Muscle of leg (tissue), 11 donors: ENCODE results near the gene ELAPOR1. TPM values are rescaled to one million over a fixed set of nuclear protein-coding genes. Genes with fewer than 3 reads are reported as not detected.

Source experiments
- DNase-seq: peaks from one replicate; pipeline ENCODE4 v3.0.0; 2013
- H3K27ac ChIP-seq: one replicate; pipeline ENCODE4 v1.5.1; 2013; ENCODE audit warnings: mild to moderate bottlenecking, low read length, control low read depth
- H3K27me3 ChIP-seq: one replicate; pipeline ENCODE4 v1.6.1; 2013; ENCODE audit warnings: low read length; ENCODE audit not compliant: control insufficient read depth, insufficient read depth
- H3K36me3 ChIP-seq: one replicate; pipeline ENCODE4 v1.6.1; 2013; ENCODE audit warnings: low read length; ENCODE audit not compliant: control insufficient read depth, insufficient read depth
- H3K4me1 ChIP-seq: one replicate; pipeline ENCODE4 v1.6.1; 2013; ENCODE audit warnings: low read length; ENCODE audit not compliant: control insufficient read depth, insufficient read depth
- H3K4me3 ChIP-seq: one replicate; pipeline ENCODE4 v1.5.1; 2013; ENCODE audit warnings: low read length, control low read depth
- H3K9me3 ChIP-seq: replicated peaks from 2 replicates; pipeline ENCODE4 v1.6.1; 2013; ENCODE audit warnings: low read depth, low read length; ENCODE audit not compliant: control insufficient read depth
- WGBS: methylation state at CpG from one replicate; pipeline ENCODE4 v1.1.5; 2013; ENCODE audit warnings: missing lambda C conversion rate; ENCODE audit not compliant: insufficient coverage; 5-methylcytosine and 5-hydroxymethylcytosine counted together
- polyA plus RNA-seq, 8 donors: library from polyadenylated mRNA; unstranded; fragments of 120-200 nt; gene quantifications; one replicate each; pipeline versions ENCODE4 v1.2.1 to v1.2.3, GENCODE V29; 2013; ENCODE audit warnings: inconsistent platforms in 1 of 8, low replicate concordance in 1 of 8; ENCODE audit not compliant: insufficient read length in 8 of 8, insufficient read depth in 1 of 8
- total RNA-seq: library from RNA; stranded (reverse); fragments of 120-200 nt; gene quantifications from one replicate; pipeline ENCODE4 v1.2.4, GENCODE V29; 2013

Gene ELAPOR1
- total and polyA plus RNA-seq, 9 donors, result 0.17 to 4.2 (median 0.50) TPM

DNA sequence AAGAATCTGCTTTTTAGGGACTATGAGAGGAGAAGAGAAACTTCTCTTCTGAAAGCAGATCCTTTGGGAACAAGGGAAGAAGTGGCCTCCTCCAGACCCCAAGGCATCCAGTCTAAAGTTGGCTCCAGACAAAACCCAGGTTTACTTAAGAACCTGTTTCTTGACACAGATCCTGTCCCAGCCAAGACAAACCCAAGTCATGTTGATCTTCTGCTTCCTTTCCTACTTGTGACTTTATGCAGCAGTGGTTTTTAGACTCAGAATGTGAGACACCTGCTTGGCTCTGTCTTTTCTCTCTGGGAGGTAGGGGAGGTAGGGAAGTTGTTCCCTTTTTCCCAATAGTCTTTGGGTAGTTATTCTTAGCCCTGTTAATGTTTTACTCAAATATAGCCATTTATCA is 38.3 kb downstream of the ELAPOR1 start:
- no peaks in the 10 kb centered on the region for H3K36me3 ChIP-seq
- no peak overlapping the region for H3K27ac ChIP-seq
- no peak for DNase-seq
- H3K4me1 ChIP-seq, result peaks cover 19% of the 10 kb centered on the region
- H3K9me3 ChIP-seq, result no peaks in the 10 kb centered on the region
- no peaks in the 10 kb centered on the region for H3K27me3 ChIP-seq
- H3K4me3 ChIP-seq, result no peak overlapping the region

DNA sequence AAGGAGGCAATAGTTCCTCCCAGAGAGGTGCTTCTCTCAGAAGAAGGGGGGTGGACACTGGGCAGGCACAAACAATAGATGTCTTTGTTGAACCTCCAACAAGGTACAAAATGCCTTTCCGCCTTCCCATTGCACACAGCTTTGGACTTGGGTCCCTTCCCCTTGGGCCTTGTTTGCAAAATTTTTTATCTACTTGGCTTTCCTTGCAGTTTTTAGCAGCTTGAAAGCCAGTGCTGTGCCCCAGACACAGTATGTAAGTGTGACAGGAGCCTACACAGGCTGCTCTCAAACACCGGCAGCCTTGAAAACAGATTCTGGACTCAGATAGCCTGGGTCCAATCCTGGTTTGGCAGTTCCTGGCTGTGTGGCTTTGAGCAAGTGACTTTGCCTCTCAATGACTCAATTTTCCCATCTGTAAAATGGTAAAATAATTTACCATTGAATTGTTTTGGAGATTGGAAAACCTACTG is 43.0 kb downstream of the ELAPOR1 start:
- no peak overlapping the region for H3K4me3 ChIP-seq
- peaks cover 5% of the 10 kb centered on the region for H3K4me1 ChIP-seq
- DNase-seq, result no peak
- no peak overlapping the region for H3K27ac ChIP-seq
- H3K36me3 ChIP-seq, result no peaks in the 10 kb centered on the region
- H3K27me3 ChIP-seq, result no peaks in the 10 kb centered on the region
- WGBS, result 83% methylated on average over 1 of the region's 2 CpGs
- H3K9me3 ChIP-seq, result no peaks in the 10 kb centered on the region

DNA sequence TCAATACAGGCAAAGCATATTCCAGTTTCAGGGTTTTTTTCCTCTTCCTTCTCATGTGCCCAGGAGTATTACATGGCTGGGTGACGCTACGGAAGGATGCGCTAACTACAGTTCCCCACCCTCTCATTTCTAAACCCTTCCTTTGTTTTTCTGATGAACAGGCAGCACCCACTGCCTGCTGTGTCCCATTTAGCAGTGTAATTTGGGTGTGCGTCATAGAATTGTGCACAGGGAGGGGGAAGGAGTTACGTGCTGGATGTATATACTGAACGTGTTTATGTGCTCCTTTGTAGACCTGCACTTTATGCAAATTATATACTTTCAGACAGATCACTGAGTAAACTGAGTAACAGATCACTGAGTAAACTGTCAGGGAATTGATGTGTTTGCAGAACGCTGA is 44.5 kb downstream of the ELAPOR1 start:
- DNase-seq, result no peak
- Histone ChIP-seq H3K9me3 (no peaks in the 10 kb centered on the region), H3K27me3 (no peaks in the 10 kb centered on the region), H3K4me1 (peaks cover 9% of the 10 kb centered on the region), H3K36me3 (no peaks in the 10 kb centered on the region), H3K27ac (no peak overlapping the region), H3K4me3 (no peak overlapping the region)
- WGBS, result 80% methylated on average over 2 of the region's 7 CpGs

DNA sequence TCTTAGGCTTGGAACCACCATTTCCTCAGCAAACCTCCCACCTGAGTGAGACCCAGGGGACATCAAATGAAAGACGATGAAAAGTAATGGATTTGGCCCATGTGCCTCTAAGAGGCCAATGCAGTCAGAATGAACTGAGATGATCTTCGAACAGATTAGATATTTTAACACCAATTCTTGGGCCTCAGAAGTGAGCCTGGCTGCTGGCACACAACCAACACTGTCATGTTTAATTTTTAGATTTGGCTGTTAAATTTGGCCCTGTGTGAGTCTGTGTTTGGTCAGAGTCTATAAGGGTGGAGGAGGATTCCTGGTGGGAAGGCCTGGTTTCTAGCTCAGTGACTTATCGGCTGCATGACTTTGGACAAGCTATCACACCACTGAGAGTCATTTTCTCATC is 45.4 kb downstream of the ELAPOR1 start:
- no peaks in the 10 kb centered on the region for H3K27me3 ChIP-seq
- no peaks in the 10 kb centered on the region for H3K9me3 ChIP-seq
- H3K4me1 ChIP-seq, result peaks cover 9% of the 10 kb centered on the region
- no peak overlapping the region for H3K4me3 ChIP-seq
- 92% methylated on average over 2 of the region's 3 CpGs for WGBS
- H3K36me3 ChIP-seq, result no peaks in the 10 kb centered on the region
- no peak for DNase-seq
- no peak overlapping the region for H3K27ac ChIP-seq

DNA sequence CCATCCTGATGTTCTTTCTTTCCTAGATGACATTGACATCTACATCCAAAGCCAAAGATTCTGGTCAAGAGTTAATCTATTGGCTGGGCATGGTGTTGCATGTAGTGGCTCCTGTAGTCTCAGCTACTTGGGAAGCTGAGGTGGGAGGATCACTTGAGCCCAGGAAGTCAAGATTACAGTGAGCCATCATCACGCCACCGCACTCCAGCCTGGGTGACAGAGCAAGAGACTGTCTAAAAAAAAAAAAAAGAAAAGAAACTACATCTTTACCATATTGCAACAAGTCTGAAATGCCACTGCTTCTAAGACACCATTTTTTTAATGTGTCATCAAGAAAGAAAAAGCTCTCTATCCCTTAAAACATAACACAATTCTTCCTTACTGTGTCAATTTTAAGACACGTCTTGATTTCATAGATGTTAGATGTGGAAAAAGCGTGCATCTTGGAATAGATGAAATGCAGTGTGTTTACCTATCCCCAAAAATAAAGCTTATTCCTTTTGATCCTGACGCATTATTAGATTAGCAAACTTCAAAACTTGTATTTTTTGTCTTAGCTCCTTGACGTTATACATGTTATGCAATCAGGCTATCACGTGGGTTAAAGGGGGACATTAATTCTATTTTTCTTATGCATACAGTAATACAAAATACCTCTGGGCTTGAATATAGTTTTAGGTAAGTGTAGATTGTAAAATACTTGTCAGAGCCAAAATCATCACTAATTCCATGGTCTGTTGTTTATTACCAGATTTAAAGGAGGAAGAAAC is 46.3 kb downstream of the ELAPOR1 start:
- Histone ChIP-seq H3K27me3 (no peaks in the 10 kb centered on the region), H3K4me3 (no peak overlapping the region), H3K36me3 (no peaks in the 10 kb centered on the region), H3K27ac (no peak overlapping the region), H3K9me3 (no peaks in the 10 kb centered on the region), H3K4me1 (peaks cover 9% of the 10 kb centered on the region)
- DNase-seq, result no peak
- no CpG with 5 or more reads among the region's 7 CpGs for WGBS

DNA sequence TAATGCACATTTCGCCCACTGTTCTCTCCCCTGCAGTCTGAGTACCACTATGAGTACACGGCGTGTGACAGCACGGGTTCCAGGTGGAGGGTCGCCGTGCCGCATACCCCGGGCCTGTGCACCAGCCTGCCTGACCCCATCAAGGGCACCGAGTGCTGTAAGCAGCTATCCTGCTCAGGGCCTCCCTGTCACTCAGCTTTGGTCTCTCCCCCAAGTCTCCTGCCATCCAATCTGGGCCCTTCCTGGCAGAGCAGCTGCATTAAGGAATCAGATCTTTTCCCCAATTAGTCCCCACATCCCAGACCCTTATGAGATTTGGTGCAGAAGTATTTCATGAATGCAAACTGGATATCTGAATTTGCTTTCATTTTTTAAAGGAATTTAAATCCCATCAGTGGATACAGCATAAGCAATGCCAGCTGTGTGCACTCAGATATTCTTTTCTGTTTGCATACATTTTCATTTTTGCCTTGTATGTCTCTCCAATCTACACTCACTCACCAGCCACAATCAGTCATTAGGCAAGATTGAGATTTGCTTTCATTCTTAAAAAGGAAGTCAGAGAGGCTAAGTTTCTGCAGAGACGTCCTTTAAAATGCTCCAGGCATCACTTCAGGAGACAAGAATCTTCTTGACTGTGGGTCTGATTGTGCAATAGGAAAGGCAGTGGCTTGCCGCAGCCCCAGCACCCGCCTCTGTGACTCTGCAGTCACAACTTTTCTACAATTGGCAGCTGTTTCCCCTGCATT is 48.1 kb downstream of the ELAPOR1 start:
- peak overlapping the region; percentile 25 for H3K27ac ChIP-seq
- H3K9me3 ChIP-seq, result no peaks in the 10 kb centered on the region
- 52% methylated on average over 10 of the region's 12 CpGs for WGBS
- no peaks in the 10 kb centered on the region for H3K36me3 ChIP-seq
- H3K4me3 ChIP-seq, result no peak overlapping the region
- peak; percentile 84 for DNase-seq
- H3K4me1 ChIP-seq, result peaks cover 14% of the 10 kb centered on the region
- H3K27me3 ChIP-seq, result no peaks in the 10 kb centered on the region

DNA sequence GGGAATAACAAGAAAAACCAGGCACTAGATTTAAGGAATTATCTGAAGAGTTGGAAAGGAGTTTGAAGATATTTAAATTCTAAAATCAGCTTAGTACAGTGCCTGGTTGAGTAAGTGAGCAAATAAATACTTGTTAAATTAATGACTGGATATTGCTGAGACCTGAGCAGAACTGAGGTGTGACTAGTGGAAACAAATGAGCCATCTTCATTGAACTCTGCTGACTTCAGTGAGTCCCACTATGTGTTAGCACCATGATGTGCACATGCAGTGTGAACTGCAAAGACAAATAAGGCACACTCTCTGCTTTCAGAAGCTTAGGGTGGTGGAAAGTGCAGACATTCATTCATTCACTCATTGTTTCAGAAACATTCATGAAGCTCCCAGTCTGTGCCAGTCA is 48.7 kb downstream of the ELAPOR1 start:
- H3K27ac ChIP-seq, result no peak overlapping the region
- no peaks in the 10 kb centered on the region for H3K36me3 ChIP-seq
- no peaks in the 10 kb centered on the region for H3K9me3 ChIP-seq
- H3K4me1 ChIP-seq, result peaks cover 19% of the 10 kb centered on the region
- no peak for DNase-seq
- H3K4me3 ChIP-seq, result no peak overlapping the region
- no peaks in the 10 kb centered on the region for H3K27me3 ChIP-seq

DNA sequence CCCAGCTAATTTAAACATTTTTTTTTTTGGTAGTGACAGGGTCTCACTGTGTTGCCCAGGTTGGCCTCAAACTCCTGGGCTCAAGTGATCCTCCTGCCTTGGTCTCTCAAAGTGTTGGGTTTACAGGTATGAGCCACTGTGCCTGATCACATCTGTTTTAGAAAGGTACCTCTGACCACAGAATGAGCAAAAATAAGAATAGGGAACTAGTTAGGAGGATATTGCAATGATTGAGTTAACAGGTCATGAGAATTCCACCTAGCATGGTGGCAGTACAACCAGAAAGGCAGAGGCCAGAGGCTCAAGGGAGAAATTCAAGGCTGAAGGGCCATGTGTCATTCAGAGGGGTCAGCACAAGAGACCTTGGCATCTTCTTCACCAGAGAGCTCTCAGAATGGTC is 49.6 kb downstream of the ELAPOR1 start:
- H3K9me3 ChIP-seq, result no peaks in the 10 kb centered on the region
- H3K4me3 ChIP-seq, result no peak overlapping the region
- no peak overlapping the region for H3K27ac ChIP-seq
- no peaks in the 10 kb centered on the region for H3K36me3 ChIP-seq
- H3K4me1 ChIP-seq, result peaks cover 22% of the 10 kb centered on the region
- DNase-seq, result no peak
- no peaks in the 10 kb centered on the region for H3K27me3 ChIP-seq

Other genes starting within 250 kb of the ELAPOR1 start
- 57.4 TPM for gene GPSM2, start 237.1 kb upstream of the ELAPOR1 start, total RNA-seq
- gene GPSM2, start 237.1 kb upstream of the ELAPOR1 start, polyA plus RNA-seq, result 10 to 100 TPM; 27.9 to 55.8 (median 41.4) TPM
- 32.2 TPM for gene CLCC1, start 150.6 kb upstream of the ELAPOR1 start, total RNA-seq
- gene CLCC1, start 150.6 kb upstream of the ELAPOR1 start, polyA plus RNA-seq, result 10 to 100 TPM; 30.9 to 43.1 (median 36.0) TPM
- 10.8 TPM for gene WDR47, start 72.0 kb upstream of the ELAPOR1 start, total RNA-seq
- 10 to 100 TPM in 4 of 8 donors, 1 to 10 TPM in 4; 8.4 to 12.2 (median 10.2) TPM for gene WDR47, start 72.0 kb upstream of the ELAPOR1 start, polyA plus RNA-seq
- 17.7 TPM for gene TAF13, start 38.1 kb upstream of the ELAPOR1 start, total RNA-seq
- 10 to 100 TPM; 38.1 to 54.4 (median 45.7) TPM for gene TAF13, start 38.1 kb upstream of the ELAPOR1 start, polyA plus RNA-seq
- 40.5 TPM for gene TMEM167B, start 23.4 kb upstream of the ELAPOR1 start, total RNA-seq
- gene TMEM167B, start 23.4 kb upstream of the ELAPOR1 start, polyA plus RNA-seq, result 10 to 100 TPM; 25.6 to 46.8 (median 37.4) TPM
- gene SARS1, start 99.8 kb downstream of the ELAPOR1 start, total RNA-seq, result 97.7 TPM
- 100 to 1,000 TPM in 1 of 8 donors, 10 to 100 TPM in 7; 80.4 to 104 (median 86.7) TPM for gene SARS1, start 99.8 kb downstream of the ELAPOR1 start, polyA plus RNA-seq
- gene CELSR2, start 135.4 kb downstream of the ELAPOR1 start, total RNA-seq, result 1.2 TPM
- 1 to 10 TPM; 2.9 to 8.6 (median 4.2) TPM for gene CELSR2, start 135.4 kb downstream of the ELAPOR1 start, polyA plus RNA-seq
- 11.4 TPM for gene PSRC1, start 169.0 kb downstream of the ELAPOR1 start, total RNA-seq
- gene PSRC1, start 169.0 kb downstream of the ELAPOR1 start, polyA plus RNA-seq, result 10 to 100 TPM; 12.6 to 19.1 (median 17.5) TPM
- gene MYBPHL, start 192.9 kb downstream of the ELAPOR1 start, total RNA-seq, result 0.71 TPM
- 1 to 10 TPM in 1 of 8 donors, under 1 TPM in 7; 0.15 to 1.3 (median 0.61) TPM for gene MYBPHL, start 192.9 kb downstream of the ELAPOR1 start, polyA plus RNA-seq